ENCODE data around the gene RAB11A.
"Not testable (repeated sequence)": the region's sequence is repeated elsewhere in the genome, so short reads cannot be mapped to it uniquely, and the experiment has no call there.

GRCh38 chr15:65872596-65872995 is 3.3 kb downstream of the RAB11A start:
- not testable (repeated sequence) for TF ChIP-seq CTCF (conservative IDR thresholded peaks at IDR 0.05 in 1 of 2, IDR thresholded peaks at IDR 0.05 in 1 of 2; ENCODE audit: low read depth in 1 of 2, low read length in 2 of 2); EZH2 (IDR thresholded peaks at IDR 0.05; ENCODE audit: low read length, missing control alignments)

All from fibroblast of lung (primary cell).